SK-N-SH (cell line): ENCODE results near the gene RAB3IL1. TPM values are rescaled to one million over a fixed set of nuclear protein-coding genes. Genes with fewer than 3 reads are reported as not detected.

Experiments
- CTCF ChIA-PET: fragments of 300-600, 350-600 bp; formaldehyde crosslinking; extraction: SDS; loops from one replicate; lab custom pipeline; 2021; lab: Yijun Ruan, JAX
- POLR2A ChIA-PET: fragments of 350-600 bp; sonication (Branson Sonifier 250); formaldehyde crosslinking; extraction: SDS; loops from one replicate; lab custom pipeline; 2020; ENCODE audit warnings: antibody characterized with exemption, inconsistent platforms; lab: Yijun Ruan, JAX
- DNase-seq: peaks from one replicate; pipeline ENCODE4 v3.0.0; 2012
- H2AFZ ChIP-seq: fragments of 200-600 bp; sonication (generic); 2 replicates; pipeline ENCODE4 v1.8.1; 2016; ENCODE audit warnings: antibody characterized with exemption, mild to moderate bottlenecking, low read depth
- H3F3A ChIP-seq: fragments of 200-600 bp; sonication (generic); replicated peaks from 2 replicates; pipeline ENCODE3; 2016; ENCODE audit warnings: antibody characterized with exemption, mild to moderate bottlenecking; ENCODE audit not compliant: insufficient read depth
- H3K27ac ChIP-seq, 2 experiments: fragments of 200-500 bp in 1 of 2; fragments of 200-600 bp in 1 of 2; sonication (Bioruptor generic) in 1 of 2; sonication (generic), shearing (Covaris generic) in 1 of 2; 2 replicates each; pipeline versions ENCODE4 v1.5.1 to v1.6.1; 2014 to 2016; ENCODE audit warnings: low read depth in 2 of 2, inconsistent platforms in 1 of 2, low read length in 1 of 2, mild to moderate bottlenecking in 1 of 2, mixed read lengths in 1 of 2
- H3K27me3 ChIP-seq: fragments of 200-600 bp; sonication (generic), shearing (Covaris generic); 2 replicates; pipeline ENCODE4 v1.6.1; 2016; ENCODE audit warnings: mixed run types; ENCODE audit not compliant: insufficient read depth
- H3K36me3 ChIP-seq, 2 experiments: fragments of 200-500 bp in 1 of 2; fragments of 200-600 bp in 1 of 2; sonication (Bioruptor generic) in 1 of 2; sonication (generic) in 1 of 2; replicated peaks in 1 of 2; 2 replicates each; pipeline versions ENCODE3 to v1.5.1; 2014 to 2016; ENCODE audit warnings: low read length in 1 of 2, mild to moderate bottlenecking in 1 of 2; ENCODE audit not compliant: insufficient read depth in 2 of 2, control insufficient read depth in 1 of 2
- H3K4me1 ChIP-seq, 2 experiments: fragments of 200-500 bp in 1 of 2; fragments of 200-600 bp in 1 of 2; sonication (Bioruptor generic) in 1 of 2; sonication (generic), shearing (Covaris generic) in 1 of 2; 2 replicates each; pipeline versions ENCODE4 v1.5.1 to v1.6.1; 2014 to 2016; ENCODE audit warnings: low read depth in 1 of 2, low read length in 1 of 2, mixed run types in 1 of 2; ENCODE audit not compliant: insufficient read depth in 2 of 2, control insufficient read depth in 1 of 2
- H3K4me2 ChIP-seq: fragments of 200-600 bp; sonication (generic), shearing (Covaris generic); 2 replicates; pipeline ENCODE4 v1.6.1; 2017; ENCODE audit warnings: mixed run types
- H3K4me3 ChIP-seq, 2 experiments: fragments of 200-500 bp in 1 of 2; fragments of 200-600 bp in 1 of 2; sonication (Bioruptor generic) in 1 of 2; sonication (generic), shearing (Covaris generic) in 1 of 2; 2 replicates each; pipeline versions ENCODE4 v1.5.1 to v1.8.1; 2014 to 2016; ENCODE audit warnings: low read depth in 2 of 2, inconsistent platforms in 1 of 2, low read length in 1 of 2, mild to moderate bottlenecking in 1 of 2, mixed read lengths in 1 of 2, moderate library complexity in 1 of 2
- H3K79me2 ChIP-seq: fragments of 200-600 bp; sonication (generic); 2 replicates; pipeline ENCODE4 v1.8.1; 2017; ENCODE audit warnings: mild to moderate bottlenecking; ENCODE audit not compliant: insufficient read depth
- H3K9ac ChIP-seq: fragments of 200-600 bp; sonication (generic); 2 replicates; pipeline ENCODE4 v1.6.1; 2017; ENCODE audit warnings: mixed run types
- H3K9me2 ChIP-seq: fragments of 200-600 bp; sonication (generic); 2 replicates; pipeline ENCODE4 v1.6.1; 2017; ENCODE audit warnings: mixed run types
- H3K9me3 ChIP-seq: fragments of 200-600 bp; sonication (generic); 2 replicates; pipeline ENCODE4 v1.6.1; 2017; ENCODE audit warnings: mixed run types, mild to moderate bottlenecking, moderate library complexity
- H4K20me1 ChIP-seq: fragments of 200-600 bp; sonication (generic); 2 replicates; pipeline ENCODE4 v1.6.1; 2017; ENCODE audit warnings: mild to moderate bottlenecking, mixed run types; ENCODE audit not compliant: insufficient read depth
- CHD2 ChIP-seq: fragments of 150-350 bp; IDR thresholded peaks from 2 replicates; pipeline ENCODE4 v1.6.1; 2018; ENCODE audit warnings: low read length; ENCODE audit not compliant: partially characterized antibody
- CTCF ChIP-seq: fragments of 200-600 bp; sonication (generic); IDR thresholded peaks from 2 replicates; pipeline ENCODE4 v1.6.1; 2017; ENCODE audit warnings: antibody characterized with exemption, mild to moderate bottlenecking, moderate library complexity
- EP300 ChIP-seq, 2 experiments: IDR thresholded peaks; 2 replicates each; pipeline versions ENCODE4 v1.4.0 to v1.6.1; 2012; ENCODE audit warnings: borderline replicate concordance in 1 of 2, low read depth in 1 of 2, low read length in 1 of 2
- FOSL2 ChIP-seq: IDR thresholded peaks from 2 replicates; pipeline ENCODE4 v1.4.0; 2012; ENCODE audit warnings: low read depth, mild to moderate bottlenecking, moderate library complexity, borderline replicate concordance
- FOXJ3 ChIP-seq: sonication (generic); formaldehyde crosslinking; IDR thresholded peaks from 2 replicates; pipeline ENCODE4 v1.5.1; 2020; ENCODE audit warnings: mild to moderate bottlenecking, missing genetic modification reagents
- FOXM1 ChIP-seq: IDR thresholded peaks from 2 replicates; pipeline ENCODE4 v1.4.0; 2012; ENCODE audit warnings: low read depth, mild to moderate bottlenecking
- GABPA ChIP-seq: IDR thresholded peaks from 2 replicates; pipeline ENCODE4 v1.4.0; 2012; ENCODE audit warnings: low read depth, mild to moderate bottlenecking
- JUND ChIP-seq: IDR thresholded peaks from 2 replicates; pipeline ENCODE4 v1.4.0; 2012
- MEF2A ChIP-seq: IDR thresholded peaks from 2 replicates; pipeline ENCODE4 v1.4.0; 2012; ENCODE audit warnings: low read depth, borderline replicate concordance
- NRF1 ChIP-seq: IDR thresholded peaks from 2 replicates; pipeline ENCODE4 v1.6.1; 2012; ENCODE audit warnings: low read depth, mild to moderate bottlenecking, low read length
- RFX5 ChIP-seq: IDR thresholded peaks from 2 replicates; pipeline ENCODE4 v1.6.1; 2012; ENCODE audit warnings: mild to moderate bottlenecking, improper control_type of control experiment, low read length
- RXRA ChIP-seq: IDR thresholded peaks from 2 replicates; pipeline ENCODE4 v1.4.0; 2012; ENCODE audit warnings: low read depth, mild to moderate bottlenecking, borderline replicate concordance
- SIN3A ChIP-seq: IDR thresholded peaks from 2 replicates; pipeline ENCODE4 v1.6.1; 2012; ENCODE audit warnings: low read depth, mild to moderate bottlenecking, low read length, moderate library complexity, borderline replicate concordance
- SMC3 ChIP-seq: IDR thresholded peaks from 2 replicates; pipeline ENCODE4 v1.6.1; 2012; ENCODE audit warnings: low read depth, low read length, improper control_type of control experiment
- TAF1 ChIP-seq: IDR thresholded peaks from 2 replicates; pipeline ENCODE4 v1.6.1; 2012; ENCODE audit warnings: low read depth, mild to moderate bottlenecking, low read length, moderate library complexity, borderline replicate concordance
- TCF12 ChIP-seq: IDR thresholded peaks from 2 replicates; pipeline ENCODE4 v1.4.0; 2012
- TEAD4 ChIP-seq: IDR thresholded peaks from 2 replicates; pipeline ENCODE4 v1.4.0; 2012; ENCODE audit warnings: mild to moderate bottlenecking, borderline replicate concordance; ENCODE audit not compliant: insufficient read depth
- YY1 ChIP-seq: IDR thresholded peaks from 2 replicates; pipeline ENCODE4 v1.4.0; 2012; ENCODE audit warnings: low read depth, mild to moderate bottlenecking
- ZBTB33 ChIP-seq: IDR thresholded peaks from 2 replicates; pipeline ENCODE4 v1.4.0; 2012; ENCODE audit warnings: low read depth, borderline replicate concordance
- WGBS: methylation state at CpG from one replicate; pipeline ENCODE4 v1.1.6; 2017; ENCODE audit warnings: low lambda C conversion rate; 5-methylcytosine and 5-hydroxymethylcytosine counted together
- polyA plus RNA-seq, 3 experiments: library from polyadenylated mRNA; depleted of rRNA; stranded (reverse); fragments of >200 nt; gene quantifications; 2 replicates each; pipeline ENCODE4 v1.2.3, GENCODE V29; 2012

RAB3IL1 gene
- polyA plus RNA-seq, 1 of the 3 experiments (the other 2 are of a cell fraction) = 10.2 TPM

- 74% methylated on average over 3 of the region's 3 CpGs for WGBS
- peaks cover 0 to 17% of the 10 kb centered on the region in 2 experiments for H3K36me3 ChIP-seq
- no peaks in the 10 kb centered on the region for H3K27me3 ChIP-seq
- no peaks in the 10 kb centered on the region for H4K20me1 ChIP-seq
- H3K4me3 ChIP-seq = no peak overlapping the region
- TF ChIP-seq JUND (no peak), NRF1 (no peak), YY1 (no peak), ZBTB33 (no peak), TAF1 (no peak)
- H3K9me2 ChIP-seq = no peaks in the 10 kb centered on the region
- no peak overlapping the region for H3K4me2 ChIP-seq
- H2AFZ ChIP-seq = no peak overlapping the region
- peaks cover 0 to 9% of the 10 kb centered on the region in 2 experiments; a peak in 2 of 4 replicates for H3K4me1 ChIP-seq
- H3K79me2 ChIP-seq = no peaks in the 10 kb centered on the region
- POLR2A ChIA-PET = interaction anchor here (1.3 kb wide), 1 partner anchor 94 kb away, joined by 3 read pairs; no protein-coding TSS in a partner anchor
- CTCF ChIA-PET = interaction anchor here (1.2 to 10.6 kb wide), 7 partner anchors 9 to 234 kb away, joined by 3 to 91 read pairs (median 13); no protein-coding TSS in a partner anchor
- H3K9ac ChIP-seq = no peak overlapping the region
- no peak overlapping the region for H3K27ac ChIP-seq
- H3F3A ChIP-seq = no peaks in the 10 kb centered on the region
- no peak for DNase-seq
- no peaks in the 10 kb centered on the region for H3K9me3 ChIP-seq
Observed at GRCh38 chr11:61874853-61875252, 42.5 kb downstream of the RAB3IL1 start.

- Histone ChIP-seq H3K9ac (no peak overlapping the region), H4K20me1 (no peaks in the 10 kb centered on the region), H3K36me3 (peaks cover 0 to 17% of the 10 kb centered on the region in 2 experiments), H2AFZ (no peak overlapping the region), H3K79me2 (no peaks in the 10 kb centered on the region), H3K4me3 (no peak overlapping the region), H3K4me2 (no peak overlapping the region), H3K4me1 (peaks cover 0 to 13% of the 10 kb centered on the region in 2 experiments; a peak in 2 of 4 replicates), H3K27ac (no peak overlapping the region), H3F3A (no peaks in the 10 kb centered on the region), H3K9me3 (no peaks in the 10 kb centered on the region), H3K27me3 (no peaks in the 10 kb centered on the region), H3K9me2 (no peaks in the 10 kb centered on the region)
- no peak for DNase-seq
- WGBS = 87% methylated on average over 10 of the region's 12 CpGs
- POLR2A ChIA-PET = interaction anchor here (1.3 kb wide), 1 partner anchor 94 kb away, joined by 3 read pairs; no protein-coding TSS in a partner anchor
- CTCF ChIA-PET = interaction anchor here (1.2 to 10.6 kb wide), 7 partner anchors 10 to 234 kb away, joined by 3 to 91 read pairs (median 14); no protein-coding TSS in a partner anchor
- TF ChIP-seq RXRA (no peak), SMC3 (no peak), CHD2 (no peak), EP300 (IDR thresholded peaks at IDR 0.05; ENCODE audit: borderline replicate concordance in 1 of 2, low read depth in 1 of 2, low read length in 1 of 2) (no peak), TEAD4 (no peak), GABPA (no peak), MEF2A (no peak), TCF12 (no peak), YY1 (no peak), FOXJ3 (CRISPR knock-in tag) (no peak), RFX5 (no peak), SIN3A (no peak), CTCF (no peak), FOSL2 (no peak), ZBTB33 (no peak), FOXM1 (no peak)
Observed at GRCh38 chr11:61874377-61874809, 43.0 kb downstream of the RAB3IL1 start.
